Stimulated activated CD4-positive, alpha-beta T cell treated with anti-CD3 and anti-CD28 coated beads, TNF-alpha, amount 100 ng/mL, for 1 hour (primary cell): ENCODE results near the gene OTULINL.

Source experiments
- DNase-seq, 3 donors: peaks; one replicate each; pipeline ENCODE4 v3.0.0-alpha.2; 2020; ENCODE audit warnings: low read depth in 3 of 3, low spot score in 1 of 3

Gene OTULINL

DNA sequence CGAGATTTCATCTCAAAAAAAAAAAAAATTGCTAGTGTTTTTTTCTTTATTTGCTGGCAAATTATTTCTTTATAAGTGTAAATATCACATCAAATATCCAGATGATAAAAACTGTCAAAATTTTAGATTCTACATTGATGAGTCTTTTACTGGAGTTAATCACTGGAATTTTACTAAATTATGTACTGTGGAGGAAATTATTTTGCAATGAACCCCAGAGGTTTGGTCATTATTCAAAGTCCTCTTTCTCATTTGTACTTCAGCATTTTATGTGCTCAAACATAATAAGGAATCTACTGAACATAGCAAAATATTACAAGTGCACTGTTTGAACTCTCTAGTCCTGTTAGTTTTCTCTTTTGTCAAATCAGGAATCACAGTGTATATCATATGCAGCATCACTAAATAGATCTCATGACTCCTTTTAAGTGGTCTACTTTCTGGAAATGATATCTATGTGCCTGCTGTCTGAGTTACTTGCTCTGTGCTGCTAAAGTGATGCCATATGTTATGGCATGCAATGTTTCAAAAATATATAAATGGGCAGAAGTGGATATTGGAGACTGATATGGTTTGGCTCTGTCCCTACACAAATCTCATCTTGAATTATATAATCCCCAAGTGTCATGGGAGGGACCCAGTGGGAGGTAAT lies 18.0 kb downstream of the OTULINL start:
- DNase-seq = no peak

DNA sequence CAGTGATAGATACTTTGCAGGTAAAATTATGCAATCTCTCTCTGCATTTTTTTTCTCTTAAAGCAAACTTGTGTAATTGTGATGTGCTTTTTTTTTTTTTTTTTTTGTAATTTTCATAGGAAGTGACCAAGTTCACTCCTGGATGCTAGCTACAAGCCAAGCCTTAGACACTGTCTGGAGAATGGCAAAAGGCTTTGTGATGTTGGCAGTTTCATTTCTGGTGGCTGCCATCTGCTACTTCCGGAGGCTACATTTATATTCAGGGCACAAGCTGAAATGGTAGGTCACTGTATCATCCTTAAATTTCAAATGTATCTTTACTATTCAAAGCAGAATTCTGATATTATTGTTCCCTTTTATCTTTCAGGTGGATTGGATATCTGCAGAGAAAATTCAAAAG lies 19.3 kb downstream of the OTULINL start:
- DNase-seq = no peak

DNA sequence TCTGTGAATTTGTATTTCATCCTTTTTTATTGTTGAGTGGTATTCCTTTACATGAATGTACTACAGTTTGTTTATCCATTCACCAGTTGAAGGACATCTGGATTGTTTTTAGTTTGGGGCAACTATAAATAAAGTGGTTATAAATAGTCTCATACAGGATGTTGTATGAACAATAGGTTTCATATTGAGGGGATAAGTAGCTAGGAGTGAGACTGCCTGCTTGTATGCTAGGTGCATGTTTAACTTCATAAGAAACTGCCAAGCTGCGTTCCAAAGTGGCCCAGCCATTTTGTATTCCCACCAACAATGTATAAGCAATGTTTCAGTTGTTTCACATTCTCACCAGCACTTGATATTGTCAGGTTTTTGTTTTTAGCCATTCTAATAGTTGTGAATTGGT lies 21.5 kb downstream of the OTULINL start:
- DNase-seq = no peak

DNA sequence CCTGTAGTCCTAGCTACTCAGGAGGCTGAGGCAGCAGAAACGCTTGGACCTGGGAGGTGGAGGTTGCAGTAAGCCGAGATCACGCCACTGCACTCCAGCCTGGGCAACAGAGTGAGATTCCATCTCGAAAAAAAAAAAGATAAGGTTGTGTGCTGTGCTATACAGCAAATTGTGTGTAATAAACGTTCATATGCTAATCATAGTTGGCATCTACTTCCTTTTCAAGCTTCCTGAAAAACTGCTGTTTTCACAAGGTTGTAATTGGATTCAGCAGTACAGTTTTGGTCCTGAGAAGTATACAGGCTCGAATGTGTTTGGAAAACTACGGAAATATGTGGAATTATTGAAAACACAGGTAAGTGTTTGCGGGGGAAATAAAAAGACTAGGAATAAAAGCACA lies 25.5 kb downstream of the OTULINL start:
- DNase-seq = no peak

DNA sequence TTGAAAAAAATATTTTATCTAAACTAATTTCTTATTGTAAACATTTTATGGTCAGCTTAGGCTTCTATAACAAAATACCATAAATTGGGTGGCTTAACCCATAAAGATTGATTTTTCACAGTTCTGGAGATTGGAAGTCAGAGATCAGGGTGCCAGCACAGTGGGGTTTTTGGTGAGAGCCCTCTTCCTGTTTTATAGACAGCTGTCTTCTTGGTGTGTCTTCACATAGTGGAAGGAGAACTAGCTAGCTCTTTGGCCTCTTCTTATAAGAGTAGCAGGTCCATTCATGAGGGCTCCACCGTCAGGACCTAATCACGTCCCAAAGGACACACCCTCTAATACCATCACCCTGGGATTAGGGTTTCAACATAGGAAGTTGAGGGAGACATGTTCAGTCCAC lies 26.6 kb downstream of the OTULINL start:
- no peak for DNase-seq

DNA sequence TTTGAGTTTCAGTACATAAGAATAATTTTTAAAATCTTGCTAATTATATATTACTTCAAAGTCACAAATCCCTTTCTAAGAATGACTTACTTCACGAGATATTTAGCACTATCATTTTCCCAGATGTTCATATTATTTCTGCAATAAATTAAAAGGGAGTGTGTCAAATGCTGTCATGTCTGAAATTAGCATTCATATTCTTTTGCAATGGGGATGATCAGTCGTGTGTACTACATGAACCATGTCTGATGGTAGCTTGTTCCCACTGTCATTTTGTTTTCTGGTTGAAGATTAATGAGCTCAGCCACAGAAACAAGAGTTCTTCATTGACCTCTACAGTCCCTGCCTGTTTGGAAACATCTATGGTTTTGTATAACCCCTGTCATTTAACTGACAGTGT lies 30.1 kb downstream of the OTULINL start:
- no peak for DNase-seq

DNA sequence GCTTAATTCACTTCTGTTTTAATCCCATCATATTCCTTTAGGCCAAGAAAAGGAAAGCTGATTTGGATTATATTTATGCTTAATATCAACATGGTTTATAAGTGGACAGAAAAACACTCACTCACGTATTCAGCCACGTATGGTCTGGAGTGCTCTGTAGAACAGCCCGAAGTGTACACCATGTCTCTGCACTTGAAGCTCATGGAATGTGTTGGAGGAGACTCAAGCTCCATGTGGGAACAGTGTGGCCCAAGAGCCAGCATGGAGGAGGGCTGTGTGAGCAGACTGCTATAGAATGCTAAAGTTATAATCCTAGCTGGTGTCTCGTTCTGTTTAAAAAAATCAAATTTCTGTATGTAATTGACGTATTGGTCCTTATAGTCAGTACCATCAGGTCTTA lies 32.9 kb downstream of the OTULINL start:
- no peak for DNase-seq

DNA sequence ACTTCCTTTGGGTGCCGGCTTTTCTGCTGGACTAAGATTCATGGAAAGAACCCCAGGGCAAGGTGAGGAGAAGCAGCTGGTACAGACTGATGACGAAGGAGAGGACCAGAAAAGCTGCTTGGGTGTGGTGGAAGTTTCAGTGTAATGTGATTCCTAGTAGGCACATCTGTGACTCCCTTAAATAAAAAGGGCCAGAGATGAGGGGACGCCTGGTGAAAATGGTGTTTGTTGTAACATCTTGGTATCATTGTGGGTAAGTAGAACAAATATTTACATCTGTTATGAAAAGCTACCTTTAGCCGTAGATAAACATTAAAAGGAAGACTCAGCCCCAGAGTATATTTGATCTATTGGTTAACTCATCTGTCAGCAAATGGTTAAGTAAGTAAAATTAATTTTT lies 33.8 kb downstream of the OTULINL start:
- DNase-seq = no peak

DNA sequence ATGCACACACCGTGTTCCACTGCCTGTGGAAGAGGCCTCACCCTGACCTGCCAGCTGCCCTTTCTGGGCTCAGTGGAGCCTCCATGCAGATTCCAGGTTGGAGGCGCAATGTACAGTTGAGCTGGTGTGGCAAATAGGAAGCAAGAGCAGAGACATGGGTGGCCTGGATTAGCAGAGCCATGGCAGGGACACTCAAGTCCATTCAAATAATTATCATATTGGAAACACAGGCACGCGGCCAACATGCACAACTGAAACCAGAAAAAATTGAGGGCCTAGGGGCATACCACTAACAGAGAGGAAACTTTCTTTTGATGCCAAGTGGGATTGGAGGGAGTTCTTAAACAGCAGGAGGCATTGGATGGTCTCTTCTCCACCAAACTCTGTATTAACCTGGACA lies 35.8 kb downstream of the OTULINL start:
- no peak for DNase-seq

DNA sequence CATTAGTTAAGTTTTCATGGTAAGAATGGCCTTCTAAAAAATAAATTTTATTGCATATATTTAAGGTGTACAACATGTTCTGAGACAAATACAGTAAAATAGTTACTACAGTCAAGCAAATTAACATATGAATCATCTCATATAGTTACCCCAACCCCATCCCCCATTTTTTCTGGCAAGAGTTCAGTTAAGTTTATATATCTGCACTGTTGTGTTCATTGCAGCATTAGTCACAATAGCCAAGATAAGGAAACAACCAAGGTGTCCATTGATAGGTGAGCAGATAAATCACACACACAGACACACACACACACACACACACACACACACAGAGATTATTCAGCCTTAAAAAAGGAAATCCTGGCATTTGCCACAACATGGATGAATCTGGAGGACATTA lies 45.7 kb downstream of the OTULINL start:
- no peak for DNase-seq

DNA sequence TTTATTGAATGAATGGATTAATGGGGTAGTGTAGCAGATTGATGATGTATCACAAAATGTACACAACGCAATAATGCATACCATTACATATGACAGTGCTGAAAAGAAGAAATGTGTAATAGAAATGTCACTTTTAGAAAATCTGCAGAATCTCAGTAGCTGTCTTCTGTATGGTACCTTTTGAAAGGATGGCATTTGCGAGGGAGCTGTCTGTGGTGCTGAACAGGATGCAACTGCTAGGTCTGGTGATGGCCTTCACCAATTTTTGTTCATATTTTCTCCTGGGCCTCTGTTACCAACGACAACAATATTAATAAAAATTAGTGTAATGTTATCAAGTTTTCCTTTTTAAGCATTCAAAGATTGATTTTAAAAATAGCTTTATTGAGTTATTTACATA lies 46.8 kb downstream of the OTULINL start:
- peak; percentile 3 to 30 (median 12) for DNase-seq

DNA sequence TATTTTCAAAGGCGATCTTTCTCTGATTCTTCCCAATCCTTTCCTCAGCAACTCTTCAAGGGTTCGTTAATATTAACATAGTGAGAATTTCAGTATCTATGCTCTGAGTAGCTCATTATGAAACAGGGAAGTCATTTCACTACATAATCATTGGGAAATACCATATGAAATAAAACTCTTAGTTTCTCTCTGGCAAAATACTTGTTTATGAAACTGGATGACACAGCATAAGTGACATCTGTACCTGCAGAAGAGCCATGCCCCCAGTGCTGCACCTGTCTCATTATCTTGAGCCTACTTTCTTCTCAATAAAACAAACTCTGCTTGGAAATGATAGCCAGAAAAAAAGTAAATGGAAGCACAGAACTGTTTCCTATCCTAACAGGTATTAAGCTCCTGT lies 49.1 kb downstream of the OTULINL start:
- DNase-seq = no peak

DNA sequence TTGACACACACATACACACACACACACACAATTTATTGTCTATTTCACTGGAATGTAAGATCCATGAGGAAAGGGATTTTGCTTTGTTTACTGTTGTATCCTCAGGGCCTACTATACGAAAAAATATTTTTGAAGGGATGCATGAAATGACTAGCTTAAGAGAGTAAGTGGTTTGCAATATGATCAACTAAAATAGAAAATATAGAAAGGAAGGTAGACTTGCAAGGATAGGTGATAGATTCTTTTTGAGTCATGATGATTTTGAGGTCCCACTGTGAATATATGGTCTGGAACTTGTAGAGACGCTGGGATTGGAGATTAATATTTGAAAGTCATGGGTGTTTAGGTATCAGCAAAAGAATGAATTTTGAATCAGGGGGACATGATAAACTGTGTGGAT lies 54.1 kb downstream of the OTULINL start:
- no peak for DNase-seq

DNA sequence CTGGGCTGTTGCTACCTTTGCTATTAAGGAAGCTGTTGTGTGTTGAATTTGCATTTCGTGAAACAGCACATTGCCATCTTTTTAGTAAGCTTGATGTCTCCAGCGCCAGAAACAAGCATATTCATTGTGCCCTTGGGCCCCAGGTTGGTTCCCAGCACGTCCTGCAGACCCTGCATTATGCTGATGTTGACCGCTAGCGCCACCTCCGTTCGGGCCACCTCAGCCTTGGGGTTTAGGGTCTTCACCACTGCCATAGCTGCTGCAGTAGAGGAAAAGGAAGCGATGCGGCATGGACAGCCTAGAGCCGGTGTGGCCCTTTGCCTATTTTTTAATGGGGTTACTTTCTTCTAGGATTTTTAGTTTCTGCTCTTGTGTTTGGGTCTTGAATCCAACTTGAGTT lies 59.2 kb downstream of the OTULINL start:
- no peak for DNase-seq

DNA sequence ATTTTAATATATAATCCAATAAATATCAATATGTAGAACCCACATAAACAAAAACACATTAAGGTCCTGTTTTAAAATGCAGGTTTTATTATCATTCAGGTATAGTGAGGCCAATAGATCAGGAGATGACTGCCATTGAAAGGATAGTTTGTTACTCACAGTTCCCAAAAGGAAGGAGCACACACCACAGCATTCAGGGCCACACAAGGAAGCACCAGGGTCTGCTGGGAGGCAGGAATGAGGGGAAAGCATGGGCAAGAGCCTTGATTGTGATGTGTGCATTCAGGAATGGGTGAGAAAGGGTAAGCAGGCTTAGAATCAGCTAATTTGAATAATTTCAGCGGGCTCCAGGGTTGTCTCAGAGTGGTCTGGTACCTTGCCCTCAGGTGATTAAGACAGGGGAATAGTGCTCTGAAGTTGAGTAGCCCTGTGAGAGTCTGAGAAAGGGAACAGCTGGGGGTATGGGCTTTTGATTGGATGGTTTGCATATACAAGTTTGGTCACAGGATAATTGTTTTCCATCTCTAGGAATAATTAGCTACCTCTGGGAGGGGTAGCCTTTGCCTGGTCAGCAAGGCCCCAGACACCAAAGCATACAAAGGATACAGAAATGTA lies 63.1 kb downstream of the OTULINL start:
- DNase-seq = no peak

DNA sequence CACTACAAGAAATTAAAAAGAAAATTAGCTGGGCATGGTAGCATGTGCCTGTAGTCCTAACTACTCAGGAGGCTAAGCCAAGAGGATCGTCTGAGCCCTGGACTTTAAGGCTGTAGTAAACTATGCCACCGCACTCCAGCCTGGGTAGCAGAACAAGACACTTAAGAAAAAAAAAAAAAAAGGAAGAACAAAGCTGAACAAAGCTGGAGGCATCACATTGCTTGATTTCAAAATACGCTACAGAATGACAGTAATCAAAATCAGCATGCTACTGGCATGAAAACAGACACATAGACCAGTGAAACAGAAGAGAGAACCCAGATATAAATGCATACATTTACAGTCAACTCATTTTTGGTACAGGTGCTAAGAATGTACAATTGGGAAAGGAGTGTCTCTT lies 68.5 kb downstream of the OTULINL start:
- DNase-seq = no peak

DNA sequence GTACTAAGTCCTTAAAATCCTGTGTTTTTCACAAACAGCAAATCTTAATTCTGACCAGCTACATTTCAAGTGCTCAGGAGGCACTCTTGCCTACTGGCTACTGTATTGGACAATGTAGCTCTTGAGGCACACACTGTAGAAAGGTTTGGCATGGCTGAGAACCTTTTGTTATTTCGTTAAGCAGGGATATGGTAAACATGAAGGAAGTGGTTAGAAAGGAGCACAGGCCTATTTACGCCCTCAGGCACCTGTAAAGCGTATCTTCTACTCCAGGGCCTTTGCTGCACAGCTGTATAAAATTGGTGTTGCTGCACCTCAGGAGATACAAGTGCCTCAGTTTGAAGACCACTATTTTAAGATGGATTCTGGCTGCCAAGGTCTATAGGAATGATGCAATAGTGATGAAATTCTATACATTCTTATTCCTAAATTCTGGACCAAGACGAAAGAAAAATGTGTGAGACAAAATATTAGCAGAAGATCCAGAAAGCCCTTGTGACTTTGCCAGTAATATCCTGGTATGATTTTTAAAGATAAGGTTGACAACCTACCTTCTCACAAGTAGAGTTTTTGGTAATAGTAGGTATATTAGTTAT lies 73.7 kb downstream of the OTULINL start:
- DNase-seq = no peak

DNA sequence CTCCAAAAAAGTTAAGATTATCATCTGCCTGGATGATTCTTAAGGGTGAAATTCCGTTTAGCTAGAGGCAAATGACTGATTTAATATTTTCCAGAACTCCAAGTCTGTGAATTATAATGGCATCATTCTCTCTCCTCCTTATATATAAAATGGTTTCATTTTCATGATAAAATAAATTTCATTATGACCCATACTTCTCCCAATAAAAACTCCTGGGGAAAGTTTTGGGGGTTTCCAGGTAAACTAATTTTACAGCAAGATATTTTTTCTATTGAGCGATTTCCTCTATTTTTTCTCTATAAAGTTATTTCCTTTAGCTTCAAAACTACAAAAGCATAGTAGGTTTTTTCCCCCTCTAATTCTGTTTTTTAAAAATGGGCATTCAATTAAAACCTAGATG lies 75.3 kb downstream of the OTULINL start:
- DNase-seq = no peak

DNA sequence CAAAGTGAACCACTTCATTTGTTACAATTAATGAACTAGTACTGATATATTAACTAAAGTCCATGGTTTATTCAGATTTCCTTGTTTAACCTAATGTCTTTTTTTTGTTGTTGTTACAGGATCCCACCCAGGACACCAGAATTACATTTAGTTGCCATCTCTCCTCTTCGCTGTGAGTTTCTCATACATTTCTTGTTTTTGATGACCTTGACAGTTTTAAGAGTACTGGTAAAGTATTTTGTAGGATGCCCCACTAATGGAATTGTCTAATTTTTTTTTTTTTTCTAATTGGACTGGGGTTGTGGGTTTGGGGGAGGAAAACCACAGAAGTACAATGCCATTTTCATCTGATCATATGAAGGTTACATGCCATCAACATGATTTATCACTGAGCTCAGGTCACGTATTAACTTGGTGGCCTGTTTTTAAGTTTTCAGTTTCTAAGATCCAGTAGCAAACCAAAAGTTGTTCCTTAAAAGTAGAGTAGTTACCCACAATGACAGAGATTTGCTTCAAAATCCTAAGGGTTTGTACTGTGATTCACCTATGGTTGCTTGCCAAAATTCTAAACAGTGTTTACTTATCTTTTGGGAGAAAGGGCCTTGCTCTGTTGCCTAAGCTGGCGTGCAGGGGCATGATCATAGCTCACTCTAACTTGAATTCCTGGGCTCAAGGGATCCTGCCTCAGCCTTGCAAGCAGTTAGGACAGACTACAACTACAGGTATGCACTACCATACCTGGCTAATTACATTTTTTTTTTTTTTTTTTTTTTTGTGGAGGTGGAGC lies 78.4 kb downstream of the OTULINL start:
- DNase-seq = no peak

DNA sequence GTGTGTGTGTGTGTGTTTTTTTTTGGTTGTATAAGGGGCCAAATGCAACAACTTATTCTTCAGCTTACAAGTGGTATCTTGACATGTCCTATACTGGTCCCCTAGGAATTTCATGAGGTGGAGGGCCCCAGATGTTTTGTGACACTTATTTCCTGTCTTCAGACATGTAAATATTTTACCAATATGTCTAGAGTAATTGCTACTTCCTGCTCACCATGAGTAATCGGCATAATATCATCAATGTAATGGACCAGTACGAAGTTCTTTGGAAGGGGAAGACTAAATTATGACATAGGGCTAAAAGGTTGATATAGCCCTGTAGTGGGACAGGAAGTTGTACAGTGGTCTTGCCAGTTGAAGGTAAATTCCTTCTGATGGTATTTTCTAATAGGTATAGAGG lies 79.2 kb downstream of the OTULINL start:
- DNase-seq = no peak
